Lung (tissue), 12 donors: ENCODE measurements around the gene AGPAT3. TPM values are rescaled to one million over a fixed set of nuclear protein-coding genes. Genes with fewer than 3 reads are reported as not detected.

ENCODE experiments used
- ATAC-seq: fragments of 200-7000 bp; cut with Tn5 transposase; one replicate; pipeline ENCODE4 v1.9.1; 2020; ENCODE audit warnings: moderate number of reproducible peaks; ENCODE audit not compliant: insufficient read depth, low FRiP score
- DNase-seq, 3 donors: peaks; one replicate each; pipeline ENCODE4 v3.0.0-alpha.2; 2013 to 2017
- H3K27ac ChIP-seq, 2 donors: one replicate each; pipeline ENCODE4 v1.5.1; 2013; ENCODE audit warnings: mild to moderate bottlenecking in 2 of 2, moderate library complexity in 2 of 2, control low read depth in 1 of 2, inconsistent platforms in 1 of 2, low read depth in 1 of 2, low read length in 1 of 2
- H3K27me3 ChIP-seq, 3 donors: one replicate each; pipeline ENCODE4 v1.5.1; 2013; ENCODE audit warnings: low read length in 2 of 3; ENCODE audit not compliant: control insufficient read depth in 3 of 3, insufficient read depth in 3 of 3
- H3K36me3 ChIP-seq, 4 donors: one replicate each; pipeline ENCODE4 v1.5.1; 2013; ENCODE audit warnings: low read length in 4 of 4, mild to moderate bottlenecking in 1 of 4, moderate library complexity in 1 of 4; ENCODE audit not compliant: control insufficient read depth in 4 of 4, insufficient read depth in 4 of 4
- H3K4me1 ChIP-seq, 5 donors: one replicate each; pipeline ENCODE4 v1.5.1; 2013; ENCODE audit warnings: low read length in 5 of 5, mild to moderate bottlenecking in 2 of 5, moderate library complexity in 1 of 5; ENCODE audit not compliant: control insufficient read depth in 5 of 5, insufficient read depth in 5 of 5
- H3K4me3 ChIP-seq: one replicate; pipeline ENCODE4 v1.5.1; 2013; ENCODE audit warnings: mild to moderate bottlenecking, control low read depth, moderate library complexity
- H3K9ac ChIP-seq, 2 donors: one replicate each; pipeline ENCODE4 v1.5.1; 2013; ENCODE audit warnings: low read length in 2 of 2, control low read depth in 1 of 2; ENCODE audit not compliant: insufficient read depth in 1 of 2
- H3K9me3 ChIP-seq, 4 donors: one replicate each; pipeline ENCODE4 v1.5.1; 2013; ENCODE audit warnings: low read length in 3 of 4, mild to moderate bottlenecking in 1 of 4, moderate library complexity in 1 of 4; ENCODE audit not compliant: control insufficient read depth in 4 of 4, insufficient read depth in 3 of 4
- CTCF ChIP-seq: IDR thresholded peaks from 2 replicates; pipeline ENCODE4 v1.5.1; 2012; ENCODE audit warnings: mild to moderate bottlenecking; ENCODE audit errors: control extremely low read depth, extremely low read depth
- WGBS, 2 donors: extraction: QIAGEN DNeasy Blood & Tissue Kit; methylation state at CpG; one replicate each; pipeline ENCODE4 v1.1.7; 2013; 5-methylcytosine and 5-hydroxymethylcytosine counted together
- polyA plus RNA-seq, 2 donors: library from polyadenylated mRNA; stranded (reverse); fragments of 200-250 nt; gene quantifications; one replicate each; pipeline ENCODE4 v1.2.1, GENCODE V29; 2013
- total RNA-seq, 2 donors: library from RNA; depleted of rRNA in 1 of 2; stranded (reverse); fragments of >200 nt in 1 of 2; gene quantifications; one replicate each; pipeline ENCODE4 v1.2.1, GENCODE V29; 2014 to 2021
- donor health status: control.
- donor health status: control.
- donor health status: Bipolar disorder and iron deficiency.
- donor health status: healthy.
- donor health status: DM: yes; HTN: yes; CAD: no.

AGPAT3 gene
- total and polyA plus RNA-seq, 4 donors: 29.4 to 120 (median 43.9) TPM

GRCh38 chr21:43982489-43983078, 117.6 kb downstream of the AGPAT3 start:
- peaks cover 11 to 41% (median 15%) of the 10 kb centered on the region in 4 donors for H3K36me3 ChIP-seq
- ATAC-seq (no peak), DNase-seq (no peak)
- H3K27me3 ChIP-seq: no peaks in the 10 kb centered on the region
- WGBS, 2 donors: 93 to 96% methylated on average over 32 of the region's 32 CpGs
- H3K27ac ChIP-seq: no peak overlapping the region
- H3K4me1 ChIP-seq: peaks cover 0 to 10% (median 7%) of the 10 kb centered on the region in 5 donors
- no peaks in the 10 kb centered on the region for H3K9me3 ChIP-seq
- no peak for TF ChIP-seq CTCF
- no peak overlapping the region for H3K9ac ChIP-seq
- H3K4me3 ChIP-seq: no peak overlapping the region

- Histone ChIP-seq H3K4me1 (peaks cover 0 to 10% (median 7%) of the 10 kb centered on the region in 5 donors), H3K36me3 (peaks cover 8 to 36% (median 13%) of the 10 kb centered on the region in 4 donors), H3K27me3 (peaks cover 0 to 6% (median 0%) of the 10 kb centered on the region in 3 donors), H3K27ac (no peak overlapping the region), H3K4me3 (no peak overlapping the region), H3K9ac (no peak overlapping the region), H3K9me3 (no peaks in the 10 kb centered on the region)
- no peak for TF ChIP-seq CTCF
- ATAC-seq: no peak
- WGBS, 2 donors: 92 to 93% methylated on average over 17 of the region's 17 CpGs
- no peak for DNase-seq
These were observed 118.4 kb downstream of the AGPAT3 start for GRCh38 chr21:43983390-43983789.

- Histone ChIP-seq H3K9me3 (no peaks in the 10 kb centered on the region), H3K27me3 (peaks cover 0 to 6% (median 0%) of the 10 kb centered on the region in 3 donors), H3K36me3 (peaks cover 5 to 35% (median 13%) of the 10 kb centered on the region in 4 donors), H3K27ac (no peak overlapping the region), H3K9ac (no peak overlapping the region), H3K4me1 (peaks cover 0 to 10% (median 7%) of the 10 kb centered on the region in 5 donors), H3K4me3 (no peak overlapping the region)
- ATAC-seq (no peak), DNase-seq (no peak)
- WGBS, 2 donors: 94 to 96% methylated on average over 25 of the region's 25 CpGs
- no peak for TF ChIP-seq CTCF
These were observed 118.9 kb downstream of the AGPAT3 start for GRCh38 chr21:43983860-43984420.
